Right lobe of liver (tissue), 4 donors: ENCODE data around the gene ST7.

Experiments
- POLR2A ChIP-seq: fragments of 450-650 bp; IDR thresholded peaks from one replicate; pipeline ENCODE4 v1.6.1; 2017; ENCODE audit warnings: antibody characterized with exemption, mild to moderate bottlenecking
- TF ChIP-seq, protein P1 (sequence below), 4 donors: fragments of 200-600 bp in 3 of 4; fragments of 450-650 bp in 1 of 4; IDR thresholded peaks; one replicate each; pipeline versions ENCODE4 v1.5.1 to v1.8.0; 2016 to 2022; ENCODE audit warnings: antibody characterized with exemption in 4 of 4, mild to moderate bottlenecking in 2 of 4
- donor health status: DM: no; HTN: no; CAD: no.
- donor health status: DM: no; HTN: no; CAD: no.
- donor health status: DM: no; HTN: yes; CAD: no.

DNA sequence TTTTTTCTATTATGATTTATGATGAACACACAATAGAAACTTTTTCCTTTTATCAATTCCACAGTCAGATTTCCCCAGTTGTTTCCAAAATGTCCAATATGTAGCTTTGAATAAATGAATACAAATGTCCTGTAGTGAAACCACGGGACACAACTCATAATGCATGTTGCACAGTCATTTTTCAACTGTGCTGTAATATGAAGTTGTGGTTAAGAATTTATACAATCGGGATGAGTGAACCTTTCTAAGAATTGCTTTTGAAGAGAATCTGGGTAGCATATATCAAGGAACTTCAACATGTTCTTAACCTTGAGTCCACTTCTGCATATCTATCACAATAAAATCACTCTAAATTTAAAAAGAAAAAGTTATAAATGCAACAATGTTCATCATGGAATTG is 14.6 kb upstream of the ST7 start:
- TF ChIP-seq, protein P1, sequence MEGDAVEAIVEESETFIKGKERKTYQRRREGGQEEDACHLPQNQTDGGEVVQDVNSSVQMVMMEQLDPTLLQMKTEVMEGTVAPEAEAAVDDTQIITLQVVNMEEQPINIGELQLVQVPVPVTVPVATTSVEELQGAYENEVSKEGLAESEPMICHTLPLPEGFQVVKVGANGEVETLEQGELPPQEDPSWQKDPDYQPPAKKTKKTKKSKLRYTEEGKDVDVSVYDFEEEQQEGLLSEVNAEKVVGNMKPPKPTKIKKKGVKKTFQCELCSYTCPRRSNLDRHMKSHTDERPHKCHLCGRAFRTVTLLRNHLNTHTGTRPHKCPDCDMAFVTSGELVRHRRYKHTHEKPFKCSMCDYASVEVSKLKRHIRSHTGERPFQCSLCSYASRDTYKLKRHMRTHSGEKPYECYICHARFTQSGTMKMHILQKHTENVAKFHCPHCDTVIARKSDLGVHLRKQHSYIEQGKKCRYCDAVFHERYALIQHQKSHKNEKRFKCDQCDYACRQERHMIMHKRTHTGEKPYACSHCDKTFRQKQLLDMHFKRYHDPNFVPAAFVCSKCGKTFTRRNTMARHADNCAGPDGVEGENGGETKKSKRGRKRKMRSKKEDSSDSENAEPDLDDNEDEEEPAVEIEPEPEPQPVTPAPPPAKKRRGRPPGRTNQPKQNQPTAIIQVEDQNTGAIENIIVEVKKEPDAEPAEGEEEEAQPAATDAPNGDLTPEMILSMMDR (IDR thresholded peaks at IDR 0.05), result no peak
- TF ChIP-seq POLR2A, result no peak
